ENCODE measurements around the gene MATN3. TPM values are rescaled to one million over a fixed set of nuclear protein-coding genes. Genes with fewer than 3 reads are reported as not detected.
A peak's percentile ranks its signal among the peaks of the same experiment; 100 is the strongest.

The MATN3 gene
- total and polyA plus RNA-seq, 2 of the 13 experiments (the other 11 are each of a cell fraction or from before 2014, with no cell fraction given): 36.1 to 208 TPM

DNA sequence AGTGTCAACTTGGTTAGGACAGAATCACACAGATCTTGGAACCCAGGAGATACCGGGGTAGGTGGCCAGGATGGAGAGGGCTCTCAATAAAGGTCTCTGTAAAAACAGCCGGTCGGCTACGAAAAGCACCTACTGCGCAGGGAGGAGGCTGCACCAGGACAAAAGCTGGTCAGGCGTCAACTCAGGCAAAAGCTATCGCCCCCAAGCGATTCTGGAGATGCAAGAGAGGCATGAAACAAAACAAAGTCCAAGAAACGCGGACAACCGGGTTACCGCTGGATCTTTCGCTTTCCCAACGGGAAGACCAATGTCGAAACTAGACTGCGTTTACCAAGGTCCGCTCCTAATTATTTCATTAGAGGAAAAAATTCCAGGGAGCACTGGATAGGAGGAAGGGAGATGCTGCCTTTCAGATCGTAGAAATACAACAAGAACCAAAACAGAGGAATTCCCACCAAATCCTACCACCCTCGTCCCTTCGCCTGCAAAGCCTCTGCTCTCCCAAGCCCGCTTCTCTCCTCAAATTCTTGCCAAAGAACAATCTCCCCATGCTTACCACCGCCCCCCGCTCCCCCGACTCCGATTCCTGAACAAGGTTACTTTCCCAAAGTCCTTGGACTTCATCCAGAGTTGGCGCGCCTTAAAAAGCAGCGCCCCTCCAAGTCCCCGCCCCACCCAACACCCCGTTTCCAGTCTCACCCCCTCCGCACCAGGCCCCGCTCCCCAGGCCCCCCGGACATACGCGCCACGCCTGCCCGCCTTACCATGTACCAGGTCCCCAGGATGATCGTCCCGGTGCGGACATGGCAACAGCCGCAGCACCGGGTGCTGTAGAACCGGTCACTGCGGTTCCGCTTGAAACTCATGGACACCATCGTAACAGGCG is 38.4 kb upstream of the MATN3 start (continued):
- TF ChIP-seq ZNF407 (CRISPR knock-in tag; IDR thresholded peaks at IDR 0.05; ENCODE audit: not compliant biosample characterization) (no peak), ZNF232 (CRISPR knock-in tag; IDR thresholded peaks at IDR 0.05; ENCODE audit: borderline replicate concordance) (0 out of 2 replicates have a peak, but pooled peaks have one; percentile 13), TP53 (CRISPR knock-in tag; conservative IDR thresholded peaks at IDR 0.05) (no peak), ELK4 (CRISPR knock-in tag; IDR thresholded peaks at IDR 0.05; ENCODE audit: borderline replicate concordance) (no peak), ZNF24 (IDR thresholded peaks at IDR 0.05) (no peak), KLF6 (CRISPR knock-in tag; IDR thresholded peaks at IDR 0.05) (peak; percentile 43; the same call in 1 of the 2 replicates), POLR2G (IDR thresholded peaks at IDR 0.05; ENCODE audit: low read depth, low read length) (no peak), IRX3 (CRISPR knock-in tag; IDR thresholded peaks at IDR 0.05; ENCODE audit: borderline replicate concordance, low read depth) (no peak), ZNF597 (CRISPR knock-in tag; IDR thresholded peaks at IDR 0.05) (no peak), JUNB (CRISPR knock-in tag; IDR thresholded peaks at IDR 0.05; ENCODE audit: borderline replicate concordance) (no peak)
- TF ChIP-seq, protein P1, sequence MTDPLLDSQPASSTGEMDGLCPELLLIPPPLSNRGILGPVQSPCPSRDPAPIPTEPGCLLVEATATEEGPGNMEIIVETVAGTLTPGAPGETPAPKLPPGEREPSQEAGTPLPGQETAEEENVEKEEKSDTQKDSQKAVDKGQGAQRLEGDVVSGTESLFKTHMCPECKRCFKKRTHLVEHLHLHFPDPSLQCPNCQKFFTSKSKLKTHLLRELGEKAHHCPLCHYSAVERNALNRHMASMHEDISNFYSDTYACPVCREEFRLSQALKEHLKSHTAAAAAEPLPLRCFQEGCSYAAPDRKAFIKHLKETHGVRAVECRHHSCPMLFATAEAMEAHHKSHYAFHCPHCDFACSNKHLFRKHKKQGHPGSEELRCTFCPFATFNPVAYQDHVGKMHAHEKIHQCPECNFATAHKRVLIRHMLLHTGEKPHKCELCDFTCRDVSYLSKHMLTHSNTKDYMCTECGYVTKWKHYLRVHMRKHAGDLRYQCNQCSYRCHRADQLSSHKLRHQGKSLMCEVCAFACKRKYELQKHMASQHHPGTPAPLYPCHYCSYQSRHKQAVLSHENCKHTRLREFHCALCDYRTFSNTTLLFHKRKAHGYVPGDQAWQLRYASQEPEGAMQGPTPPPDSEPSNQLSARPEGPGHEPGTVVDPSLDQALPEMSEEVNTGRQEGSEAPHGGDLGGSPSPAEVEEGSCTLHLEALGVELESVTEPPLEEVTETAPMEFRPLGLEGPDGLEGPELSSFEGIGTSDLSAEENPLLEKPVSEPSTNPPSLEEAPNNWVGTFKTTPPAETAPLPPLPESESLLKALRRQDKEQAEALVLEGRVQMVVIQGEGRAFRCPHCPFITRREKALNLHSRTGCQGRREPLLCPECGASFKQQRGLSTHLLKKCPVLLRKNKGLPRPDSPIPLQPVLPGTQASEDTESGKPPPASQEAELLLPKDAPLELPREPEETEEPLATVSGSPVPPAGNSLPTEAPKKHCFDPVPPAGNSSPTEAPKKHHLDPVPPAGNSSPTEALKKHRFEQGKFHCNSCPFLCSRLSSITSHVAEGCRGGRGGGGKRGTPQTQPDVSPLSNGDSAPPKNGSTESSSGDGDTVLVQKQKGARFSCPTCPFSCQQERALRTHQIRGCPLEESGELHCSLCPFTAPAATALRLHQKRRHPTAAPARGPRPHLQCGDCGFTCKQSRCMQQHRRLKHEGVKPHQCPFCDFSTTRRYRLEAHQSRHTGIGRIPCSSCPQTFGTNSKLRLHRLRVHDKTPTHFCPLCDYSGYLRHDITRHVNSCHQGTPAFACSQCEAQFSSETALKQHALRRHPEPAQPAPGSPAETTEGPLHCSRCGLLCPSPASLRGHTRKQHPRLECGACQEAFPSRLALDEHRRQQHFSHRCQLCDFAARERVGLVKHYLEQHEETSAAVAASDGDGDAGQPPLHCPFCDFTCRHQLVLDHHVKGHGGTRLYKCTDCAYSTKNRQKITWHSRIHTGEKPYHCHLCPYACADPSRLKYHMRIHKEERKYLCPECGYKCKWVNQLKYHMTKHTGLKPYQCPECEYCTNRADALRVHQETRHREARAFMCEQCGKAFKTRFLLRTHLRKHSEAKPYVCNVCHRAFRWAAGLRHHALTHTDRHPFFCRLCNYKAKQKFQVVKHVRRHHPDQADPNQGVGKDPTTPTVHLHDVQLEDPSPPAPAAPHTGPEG (CRISPR knock-in tag; IDR thresholded peaks at IDR 0.05): peak; percentile 96

Measured in HepG2 (cell line).